Myometrial cell (primary cell): ENCODE results near the gene ARHGEF18. TPM values are rescaled to one million over a fixed set of nuclear protein-coding genes. Genes with fewer than 3 reads are reported as not detected.

Experiments
- total RNA-seq: library from RNA; depleted of rRNA; stranded (reverse); fragments of >200 nt; gene quantifications from 2 replicates; pipeline ENCODE4 v1.2.3, GENCODE V29; 2015

Gene ARHGEF18
- 40.6 and 48.7 TPM in 2 replicates for total RNA-seq

GRCh38 chr19:7348587-7349230 is at the start of gene ARHGEF18:
ARHGEF18 (plus strand) TSS chr19:7348937; CDS start chr19:7362891, 13,954 bp downstream.

Other genes with a start within 250 kb of the ARHGEF18 start
- 6.4 and 21.9 TPM in 2 replicates for gene INSR, start 54.5 kb upstream of the ARHGEF18 start, total RNA-seq
- gene PEX11G, start 140.1 kb downstream of the ARHGEF18 start, total RNA-seq, result 2.6 and 3.9 TPM in 2 replicates
- 20.2 and 22.5 TPM in 2 replicates for gene ZNF358, start 167.2 kb downstream of the ARHGEF18 start, total RNA-seq
- gene MCOLN1, start 173.7 kb downstream of the ARHGEF18 start, total RNA-seq, result 3.9 and 4.6 TPM in 2 replicates
- 159 and 163 TPM in 2 replicates for gene PNPLA6, start 186.8 kb downstream of the ARHGEF18 start, total RNA-seq
- gene CAMSAP3, start 246.9 kb downstream of the ARHGEF18 start, total RNA-seq, result not detected in 2 replicates